NOMO-1 treated with dmso at 0.1 percent for 144 hours (cell line): Measurements from ENCODE around the gene TOLLIP.
"Not testable (repeated sequence)": the region's sequence is repeated elsewhere in the genome, so short reads cannot be mapped to it uniquely, and the experiment has no call there.

ENCODE experiments used
- DNase-seq: peaks from one replicate; lab custom pipeline; 2025; ENCODE audit not compliant: unreplicated experiment; lab: John Stamatoyannopoulos, UW

TOLLIP gene

DNA sequence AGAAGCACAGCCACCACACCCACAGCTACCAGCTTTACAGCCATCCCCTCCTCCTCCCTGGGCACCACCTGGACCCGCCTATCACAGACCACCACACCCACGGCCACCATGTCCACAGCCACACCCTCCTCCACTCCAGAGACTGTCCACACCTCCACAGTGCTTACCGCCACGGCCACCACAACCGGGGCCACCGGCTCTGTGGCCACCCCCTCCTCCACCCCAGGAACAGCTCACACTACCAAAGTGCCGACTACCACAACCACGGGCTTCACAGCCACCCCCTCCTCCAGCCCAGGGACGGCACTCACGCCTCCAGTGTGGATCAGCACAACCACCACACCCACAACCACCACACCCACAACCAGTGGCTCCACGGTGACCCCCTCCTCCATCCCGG is 59.0 kb downstream of the TOLLIP start:
- not testable (repeated sequence) for DNase-seq

DNA sequence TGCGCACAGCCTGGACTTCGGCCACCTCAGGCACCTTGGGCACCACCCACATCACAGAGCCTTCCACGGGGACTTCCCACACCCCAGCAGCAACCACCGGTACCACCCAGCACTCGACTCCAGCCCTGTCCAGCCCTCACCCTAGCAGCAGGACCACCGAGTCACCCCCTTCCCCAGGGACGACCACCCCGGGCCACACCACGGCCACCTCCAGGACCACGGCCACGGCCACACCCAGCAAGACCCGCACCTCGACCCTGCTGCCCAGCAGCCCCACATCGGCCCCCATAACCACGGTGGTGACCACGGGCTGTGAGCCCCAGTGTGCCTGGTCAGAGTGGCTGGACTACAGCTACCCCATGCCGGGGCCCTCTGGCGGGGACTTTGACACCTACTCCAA is 60.5 kb downstream of the TOLLIP start:
- not testable (repeated sequence) for DNase-seq

DNA sequence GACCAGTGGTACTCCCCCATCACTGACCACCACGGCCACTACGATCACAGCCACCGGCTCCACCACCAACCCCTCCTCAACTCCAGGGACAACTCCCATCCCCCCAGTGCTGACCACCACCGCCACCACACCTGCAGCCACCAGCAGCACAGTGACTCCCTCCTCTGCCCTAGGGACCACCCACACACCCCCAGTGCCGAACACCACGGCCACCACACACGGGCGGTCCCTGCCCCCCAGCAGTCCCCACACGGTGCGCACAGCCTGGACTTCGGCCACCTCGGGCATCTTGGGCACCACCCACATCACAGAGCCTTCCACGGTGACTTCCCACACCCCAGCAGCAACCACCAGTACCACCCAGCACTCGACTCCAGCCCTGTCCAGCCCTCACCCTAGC is 62.4 kb downstream of the TOLLIP start:
- DNase-seq: not testable (repeated sequence)

DNA sequence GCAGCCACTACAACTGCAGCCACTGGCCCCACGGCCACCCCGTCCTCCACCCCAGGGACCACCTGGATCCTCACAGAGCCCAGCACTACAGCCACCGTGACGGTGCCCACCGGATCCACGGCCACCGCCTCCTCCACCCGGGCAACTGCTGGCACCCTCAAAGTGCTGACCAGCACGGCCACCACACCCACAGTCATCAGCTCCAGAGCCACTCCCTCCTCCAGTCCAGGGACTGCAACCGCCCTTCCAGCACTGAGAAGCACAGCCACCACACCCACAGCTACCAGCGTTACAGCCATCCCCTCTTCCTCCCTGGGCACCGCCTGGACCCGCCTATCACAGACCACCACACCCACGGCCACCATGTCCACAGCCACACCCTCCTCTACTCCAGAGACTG is 63.1 kb downstream of the TOLLIP start:
- DNase-seq: not testable (repeated sequence)

DNA sequence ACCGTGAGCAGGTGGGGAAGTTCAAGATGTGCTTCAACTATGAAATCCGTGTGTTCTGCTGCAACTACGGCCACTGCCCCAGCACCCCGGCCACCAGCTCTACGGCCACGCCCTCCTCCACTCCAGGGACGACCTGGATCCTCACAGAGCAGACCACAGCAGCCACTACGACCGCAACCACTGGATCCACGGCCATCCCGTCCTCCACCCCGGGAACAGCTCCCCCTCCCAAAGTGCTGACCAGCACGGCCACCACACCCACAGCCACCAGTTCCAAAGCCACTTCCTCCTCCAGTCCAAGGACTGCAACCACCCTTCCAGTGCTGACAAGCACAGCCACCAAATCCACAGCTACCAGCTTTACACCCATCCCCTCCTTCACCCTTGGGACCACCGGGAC is 63.7 kb downstream of the TOLLIP start:
- not testable (repeated sequence) for DNase-seq

DNA sequence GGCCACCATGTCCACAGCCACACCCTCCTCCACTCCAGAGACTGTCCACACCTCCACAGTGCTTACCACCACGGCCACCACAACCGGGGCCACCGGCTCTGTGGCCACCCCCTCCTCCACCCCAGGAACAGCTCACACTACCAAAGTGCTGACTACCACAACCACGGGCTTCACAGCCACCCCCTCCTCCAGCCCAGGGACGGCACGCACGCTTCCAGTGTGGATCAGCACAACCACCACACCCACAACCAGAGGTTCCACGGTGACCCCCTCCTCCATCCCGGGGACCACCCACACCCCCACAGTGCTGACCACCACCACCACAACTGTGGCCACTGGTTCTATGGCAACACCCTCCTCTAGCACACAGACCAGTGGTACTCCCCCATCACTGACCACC is 64.9 kb downstream of the TOLLIP start:
- not testable (repeated sequence) for DNase-seq

DNA sequence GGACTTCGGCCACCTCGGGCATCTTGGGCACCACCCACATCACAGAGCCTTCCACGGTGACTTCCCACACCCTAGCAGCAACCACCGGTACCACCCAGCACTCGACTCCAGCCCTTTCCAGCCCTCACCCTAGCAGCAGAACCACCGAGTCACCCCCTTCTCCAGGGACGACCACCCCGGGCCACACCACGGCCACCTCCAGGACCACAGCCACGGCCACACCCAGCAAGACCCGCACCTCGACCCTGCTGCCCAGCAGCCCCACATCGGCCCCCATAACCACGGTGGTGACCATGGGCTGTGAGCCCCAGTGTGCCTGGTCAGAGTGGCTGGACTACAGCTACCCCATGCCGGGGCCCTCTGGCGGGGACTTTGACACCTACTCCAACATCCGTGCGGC is 65.9 kb downstream of the TOLLIP start:
- DNase-seq: not testable (repeated sequence)

DNA sequence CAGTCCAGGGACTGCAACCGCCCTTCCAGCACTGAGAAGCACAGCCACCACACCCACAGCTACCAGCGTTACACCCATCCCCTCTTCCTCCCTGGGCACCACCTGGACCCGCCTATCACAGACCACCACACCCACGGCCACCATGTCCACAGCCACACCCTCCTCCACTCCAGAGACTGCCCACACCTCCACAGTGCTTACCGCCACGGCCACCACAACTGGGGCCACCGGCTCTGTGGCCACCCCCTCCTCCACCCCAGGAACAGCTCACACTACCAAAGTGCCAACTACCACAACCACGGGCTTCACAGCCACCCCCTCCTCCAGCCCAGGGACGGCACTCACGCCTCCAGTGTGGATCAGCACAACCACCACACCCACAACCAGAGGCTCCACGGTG is 66.7 kb downstream of the TOLLIP start:
- not testable (repeated sequence) for DNase-seq

DNA sequence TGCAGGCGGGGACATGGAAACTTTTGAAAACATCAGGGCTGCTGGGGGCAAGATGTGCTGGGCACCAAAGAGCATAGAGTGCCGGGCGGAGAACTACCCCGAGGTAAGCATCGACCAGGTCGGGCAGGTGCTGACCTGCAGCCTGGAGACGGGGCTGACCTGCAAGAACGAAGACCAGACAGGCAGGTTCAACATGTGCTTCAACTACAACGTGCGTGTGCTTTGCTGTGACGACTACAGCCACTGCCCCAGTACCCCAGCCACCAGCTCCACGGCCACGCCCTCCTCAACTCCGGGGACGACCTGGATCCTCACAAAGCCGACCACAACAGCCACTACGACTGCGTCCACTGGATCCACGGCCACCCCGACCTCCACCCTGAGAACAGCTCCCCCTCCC is 67.1 kb downstream of the TOLLIP start:
- no peak for DNase-seq

DNA sequence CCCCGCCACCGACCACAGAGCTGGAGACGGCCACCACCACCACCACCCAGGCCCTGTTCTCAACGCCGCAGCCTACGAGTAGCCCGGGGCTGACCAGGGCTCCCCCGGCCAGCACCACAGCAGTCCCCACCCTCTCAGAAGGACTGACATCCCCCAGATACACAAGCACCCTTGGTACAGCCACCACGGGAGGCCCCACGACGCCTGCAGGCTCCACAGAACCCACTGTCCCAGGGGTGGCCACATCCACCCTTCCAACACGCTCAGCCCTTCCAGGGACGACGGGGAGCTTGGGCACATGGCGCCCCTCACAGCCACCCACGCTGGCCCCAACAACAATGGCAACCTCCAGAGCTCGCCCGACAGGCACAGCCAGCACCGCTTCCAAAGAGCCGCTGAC is 67.7 kb downstream of the TOLLIP start:
- DNase-seq: no peak

DNA sequence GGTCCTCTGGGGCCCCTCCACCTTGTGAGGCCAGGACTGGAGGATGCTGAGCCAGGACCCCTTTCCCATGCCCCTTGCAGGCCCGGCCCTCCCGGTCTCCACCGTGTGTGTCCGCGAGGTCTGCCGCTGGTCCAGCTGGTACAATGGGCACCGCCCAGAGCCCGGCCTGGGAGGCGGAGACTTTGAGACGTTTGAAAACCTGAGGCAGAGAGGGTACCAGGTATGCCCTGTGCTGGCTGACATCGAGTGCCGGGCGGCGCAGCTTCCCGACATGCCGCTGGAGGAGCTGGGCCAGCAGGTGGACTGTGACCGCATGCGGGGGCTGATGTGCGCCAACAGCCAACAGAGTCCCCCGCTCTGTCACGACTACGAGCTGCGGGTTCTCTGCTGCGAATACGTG is 68.7 kb downstream of the TOLLIP start:
- no peak for DNase-seq

DNA sequence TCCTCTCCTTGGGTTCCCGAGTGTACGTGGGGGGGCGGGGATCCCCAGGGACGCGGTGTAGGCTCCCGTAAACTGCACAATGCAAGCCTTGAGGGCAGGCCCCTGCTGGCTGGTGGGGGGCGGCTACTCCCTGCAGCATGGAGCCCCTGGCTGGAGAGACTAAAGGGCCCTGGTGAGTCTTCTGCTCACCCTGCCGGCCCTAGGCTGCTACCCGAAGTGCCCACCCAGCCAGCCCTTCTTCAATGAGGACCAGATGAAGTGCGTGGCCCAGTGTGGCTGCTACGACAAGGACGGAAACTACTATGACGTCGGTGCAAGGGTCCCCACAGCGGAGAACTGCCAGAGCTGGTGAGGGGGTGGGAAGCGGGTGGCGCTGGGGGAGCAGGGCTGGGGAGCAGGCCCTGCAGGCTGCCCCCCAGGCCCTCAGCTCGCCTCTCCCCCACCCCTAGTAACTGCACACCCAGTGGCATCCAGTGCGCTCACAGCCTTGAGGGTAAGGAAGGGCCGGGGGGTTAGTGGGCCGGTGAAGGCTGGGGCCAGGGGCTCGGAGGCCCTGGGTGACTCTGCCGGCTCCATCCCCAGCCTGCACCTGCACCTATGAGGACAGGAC is 69.7 kb downstream of the TOLLIP start:
- DNase-seq: no peak

DNA sequence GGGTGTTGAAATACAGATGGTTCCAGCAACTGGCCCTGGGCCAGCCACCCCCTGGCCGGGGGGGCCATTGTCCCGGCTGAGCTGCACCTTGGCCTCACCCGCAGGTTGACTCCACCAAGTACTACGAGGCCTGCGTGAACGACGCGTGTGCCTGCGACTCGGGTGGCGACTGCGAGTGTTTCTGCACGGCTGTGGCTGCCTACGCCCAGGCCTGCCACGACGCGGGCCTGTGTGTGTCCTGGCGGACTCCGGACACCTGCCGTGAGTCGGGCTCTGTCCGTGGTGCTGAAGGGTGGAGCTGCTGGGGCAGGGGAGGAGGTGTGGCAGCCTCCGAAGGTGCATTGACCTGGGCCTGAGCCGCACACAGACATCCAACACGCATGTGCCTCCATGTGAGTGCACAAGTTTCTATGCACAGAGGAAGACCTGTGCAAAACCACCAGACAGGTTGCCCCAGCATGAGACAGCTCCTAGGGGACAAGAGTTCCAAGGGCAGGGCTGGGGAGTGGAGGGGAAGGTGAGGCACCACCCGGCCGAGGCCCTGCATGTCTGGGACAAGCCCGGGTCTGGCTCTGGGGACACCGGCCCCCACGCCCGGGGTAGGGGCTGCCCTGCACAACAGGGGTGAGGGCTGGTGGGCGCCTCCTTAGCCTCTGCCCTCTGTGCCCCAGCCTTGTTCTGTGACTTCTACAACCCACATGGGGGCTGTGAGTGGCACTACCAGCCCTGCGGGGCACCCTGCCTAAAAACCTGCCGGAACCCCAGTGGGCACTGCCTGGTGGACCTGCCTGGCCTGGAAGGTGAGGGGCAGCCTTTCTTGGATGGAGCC is 70.5 kb downstream of the TOLLIP start:
- DNase-seq: no peak

DNA sequence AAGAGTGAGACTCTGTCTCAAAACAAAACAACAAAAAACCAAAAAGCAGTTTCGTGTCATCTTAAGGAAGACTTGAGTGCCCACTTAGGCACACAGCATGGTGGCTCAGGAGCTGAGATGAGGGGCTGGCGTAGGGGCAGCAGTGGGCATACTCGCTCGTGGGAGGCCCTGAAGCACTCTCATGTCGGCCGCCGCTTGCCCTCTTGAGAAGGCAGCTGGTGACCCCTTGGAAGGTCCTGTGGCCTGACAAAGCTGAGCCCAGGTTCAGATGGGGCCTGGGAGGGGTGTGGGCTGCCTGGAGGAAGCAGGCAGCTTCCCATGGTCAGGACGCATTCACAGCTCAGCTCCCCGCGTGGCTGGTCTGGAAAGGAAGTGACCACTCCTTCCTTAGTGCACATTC is 71.6 kb downstream of the TOLLIP start:
- DNase-seq: no peak

DNA sequence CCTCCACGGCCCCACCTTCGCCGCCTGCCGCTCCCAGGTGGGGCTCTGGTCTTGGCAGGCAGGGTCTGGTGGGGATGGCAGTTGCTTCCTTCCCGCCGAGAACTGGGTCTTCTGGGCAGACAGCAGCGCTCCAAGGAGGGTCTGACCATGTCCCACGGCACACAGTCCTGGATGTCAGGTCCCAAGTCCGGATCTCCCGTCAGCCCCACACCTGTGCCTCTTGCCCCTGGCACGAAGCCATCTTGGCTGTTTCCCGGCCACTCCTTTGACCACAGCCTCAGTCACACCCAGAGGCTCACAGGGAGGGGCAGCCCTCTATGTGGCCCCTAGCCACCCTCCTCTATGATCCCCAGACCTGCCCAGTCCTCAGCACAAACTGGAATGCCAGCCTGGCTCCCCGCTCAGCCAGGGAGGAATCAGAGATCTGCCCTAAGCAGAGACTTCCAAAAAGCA is 72.3 kb downstream of the TOLLIP start:
- DNase-seq: no peak

DNA sequence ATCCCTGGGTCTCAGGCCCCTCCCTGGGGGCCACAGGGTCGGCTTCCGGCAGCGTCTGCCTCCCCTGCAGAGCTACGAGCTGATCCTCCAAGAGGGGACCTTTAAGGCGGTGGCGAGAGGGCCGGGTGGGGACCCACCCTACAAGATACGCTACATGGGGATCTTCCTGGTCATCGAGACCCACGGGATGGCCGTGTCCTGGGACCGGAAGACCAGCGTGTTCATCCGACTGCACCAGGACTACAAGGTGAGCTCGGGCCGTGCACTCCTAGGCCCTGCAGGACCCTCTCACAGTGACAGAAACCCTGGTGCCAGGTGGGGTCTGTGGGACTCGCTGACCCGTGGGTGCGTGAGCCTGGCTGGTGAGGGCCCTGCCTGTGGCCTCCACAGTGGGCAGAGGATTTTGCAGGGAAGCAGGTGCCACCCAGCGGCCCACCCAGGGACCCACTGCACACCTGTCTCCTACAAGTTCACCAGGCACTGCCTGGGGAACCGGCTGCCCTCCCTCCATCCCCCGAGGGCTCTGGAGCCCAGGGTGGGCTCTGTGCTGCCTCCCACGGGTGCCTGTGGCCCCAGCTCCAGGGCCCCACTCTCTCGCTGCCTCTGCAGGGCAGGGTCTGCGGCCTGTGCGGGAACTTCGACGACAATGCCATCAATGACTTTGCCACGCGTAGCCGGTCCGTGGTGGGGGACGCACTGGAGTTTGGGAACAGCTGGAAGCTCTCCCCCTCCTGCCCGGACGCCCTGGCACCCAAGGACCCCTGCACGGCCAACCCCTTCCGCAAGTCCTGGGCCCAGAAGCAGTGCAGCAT is 72.9 kb downstream of the TOLLIP start:
- DNase-seq: no peak

DNA sequence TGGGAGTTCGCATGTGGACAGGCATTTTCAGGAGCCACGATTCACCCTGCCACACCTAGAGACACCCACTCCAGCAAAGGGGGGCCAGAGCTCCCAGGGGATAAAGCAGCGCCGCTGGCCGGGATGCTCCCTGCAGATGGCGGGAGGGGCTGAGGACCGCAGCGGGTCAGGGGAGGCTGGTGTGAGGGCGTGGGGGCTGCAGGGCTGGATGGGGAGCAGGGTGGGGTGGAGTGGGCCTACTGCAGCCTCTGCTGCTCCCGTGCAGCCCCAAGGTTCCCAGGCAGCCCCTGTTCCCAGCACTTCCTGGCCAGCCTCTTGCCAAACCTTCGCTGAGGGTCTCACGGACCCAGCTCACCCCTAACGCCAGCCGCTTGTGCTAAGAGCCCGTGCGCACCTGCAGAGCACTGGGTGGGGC is 73.5 kb downstream of the TOLLIP start:
- DNase-seq: no peak

DNA sequence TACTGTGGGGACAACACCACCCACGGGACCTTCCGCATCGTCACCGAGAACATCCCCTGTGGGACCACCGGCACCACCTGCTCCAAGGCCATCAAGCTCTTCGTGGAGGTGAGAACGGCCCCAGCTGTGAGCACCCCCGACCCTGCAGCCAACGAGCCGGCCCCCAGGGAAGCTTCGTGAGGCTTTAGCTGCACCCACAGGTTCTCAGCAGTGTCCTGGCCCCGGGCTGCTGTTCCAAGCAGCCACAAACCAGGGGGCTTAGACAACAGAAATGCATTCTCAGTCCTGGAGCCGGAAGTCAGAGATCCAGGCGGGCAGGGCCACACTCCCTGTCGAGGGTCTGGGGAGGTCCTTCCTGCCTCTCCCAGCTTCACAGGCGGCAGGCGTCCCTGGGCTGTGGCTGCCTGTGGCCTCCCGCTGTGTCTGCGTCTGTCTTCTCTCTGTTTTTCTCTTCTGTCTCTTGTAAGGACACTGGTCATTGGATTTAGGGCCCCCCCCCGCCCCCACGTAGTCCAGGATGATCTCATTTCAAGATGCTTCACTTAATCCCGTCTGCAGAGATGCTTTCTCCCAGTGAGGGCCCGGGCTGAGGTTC is 74.0 kb downstream of the TOLLIP start:
- DNase-seq: no peak

DNA sequence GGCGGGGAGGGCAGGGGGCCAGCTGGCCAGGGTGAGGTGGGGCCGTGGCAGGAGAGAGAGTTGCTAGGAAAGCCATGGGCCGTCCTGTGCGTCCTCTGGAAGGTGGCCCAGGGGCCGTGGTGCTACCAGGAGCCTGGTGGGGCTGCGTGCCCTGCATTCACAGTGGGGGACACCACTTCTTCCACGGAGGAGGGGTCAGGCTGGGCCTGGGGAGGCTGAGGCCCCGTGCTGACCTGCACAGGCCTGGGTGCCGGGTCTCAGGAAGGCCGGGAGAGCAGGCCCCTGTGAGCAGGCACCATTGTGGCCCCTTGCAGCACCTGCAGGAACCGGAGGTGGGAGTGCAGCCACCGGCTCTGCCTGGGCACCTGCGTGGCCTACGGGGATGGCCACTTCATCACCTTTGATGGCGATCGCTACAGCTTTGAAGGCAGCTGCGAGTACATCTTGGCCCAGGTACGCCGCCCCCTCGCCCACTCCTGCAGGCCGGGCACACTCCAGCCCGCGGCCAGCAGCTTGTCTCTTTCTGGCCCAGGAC is 74.6 kb downstream of the TOLLIP start:
- no peak for DNase-seq

DNA sequence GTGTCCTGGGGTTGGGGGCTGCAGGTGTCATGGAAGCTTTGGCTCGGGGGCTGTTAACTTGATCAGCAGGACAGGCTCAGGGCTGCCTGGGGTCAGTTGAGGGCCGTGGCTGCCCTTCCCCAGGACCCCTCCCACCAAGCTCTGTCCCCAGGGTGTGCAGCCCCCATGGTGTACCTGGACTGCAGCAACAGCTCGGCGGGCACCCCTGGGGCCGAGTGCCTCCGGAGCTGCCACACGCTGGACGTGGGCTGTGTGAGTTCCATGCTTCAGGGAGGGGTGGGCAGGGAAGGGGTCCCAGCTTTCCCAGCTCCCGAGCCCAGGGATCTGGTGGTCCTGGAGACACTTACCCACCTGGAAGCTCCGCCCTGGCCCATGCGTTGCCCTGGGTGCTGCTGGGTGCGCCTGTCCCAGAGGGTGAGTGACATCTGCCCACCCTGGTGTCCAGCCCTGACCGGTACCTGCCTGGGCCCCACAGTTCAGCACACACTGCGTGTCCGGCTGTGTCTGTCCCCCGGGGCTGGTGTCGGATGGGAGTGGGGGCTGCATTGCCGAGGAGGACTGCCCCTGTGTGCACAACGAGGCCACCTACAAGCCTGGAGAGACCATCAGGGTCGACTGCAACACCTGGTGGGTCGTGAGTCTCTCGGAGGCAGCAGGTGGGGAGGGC is 75.2 kb downstream of the TOLLIP start:
- DNase-seq: no peak
